D341Med (cell line): Measurements from ENCODE around the gene TBC1D5.
"Not testable (repeated sequence)": the region's sequence is repeated elsewhere in the genome, so short reads cannot be mapped to it uniquely, and the experiment has no call there.

Experiments
- DNase-seq: peaks from one replicate; pipeline ENCODE4 v3.0.0; 2012; ENCODE audit warnings: low spot score

Gene TBC1D5

DNA sequence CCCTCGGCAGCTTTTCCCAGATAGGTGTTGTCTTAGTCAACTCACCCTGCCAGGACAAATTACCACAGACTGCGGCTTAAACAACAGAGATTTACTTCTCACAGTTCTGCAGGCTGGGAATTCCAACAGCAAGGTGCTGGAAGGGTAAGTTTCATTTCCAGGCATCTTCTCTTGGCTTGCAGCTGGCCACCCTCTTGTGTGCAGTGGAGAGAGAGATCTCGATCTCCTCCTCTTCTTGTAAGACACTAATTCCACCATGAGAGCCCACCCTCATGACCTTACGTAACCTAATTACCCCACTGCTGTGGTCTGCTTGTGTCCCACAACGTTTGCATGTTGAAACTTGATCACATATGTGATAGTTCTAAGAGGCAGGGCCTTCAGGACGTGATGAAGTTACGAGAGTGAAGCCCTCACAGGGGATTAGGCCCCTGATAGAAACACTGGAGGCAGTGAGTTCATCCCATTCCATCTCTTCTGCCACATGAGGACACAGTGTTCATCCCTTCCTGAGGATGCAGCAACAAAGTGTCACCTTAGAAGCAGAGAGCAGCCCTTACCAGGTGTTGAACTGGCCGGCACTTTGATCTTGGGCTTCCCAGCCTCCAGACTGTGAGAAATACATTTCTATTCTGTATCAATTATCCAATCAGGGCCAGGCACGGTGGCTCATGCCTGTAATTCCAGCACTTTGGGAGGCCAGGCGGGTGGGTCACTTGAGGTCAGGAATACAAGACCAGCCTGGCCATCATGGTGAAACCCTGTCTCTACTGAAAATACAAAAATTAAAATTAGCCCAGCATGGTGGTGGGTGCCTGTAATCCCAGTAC is 609.9 kb downstream of the TBC1D5 start:
- no peak for DNase-seq

DNA sequence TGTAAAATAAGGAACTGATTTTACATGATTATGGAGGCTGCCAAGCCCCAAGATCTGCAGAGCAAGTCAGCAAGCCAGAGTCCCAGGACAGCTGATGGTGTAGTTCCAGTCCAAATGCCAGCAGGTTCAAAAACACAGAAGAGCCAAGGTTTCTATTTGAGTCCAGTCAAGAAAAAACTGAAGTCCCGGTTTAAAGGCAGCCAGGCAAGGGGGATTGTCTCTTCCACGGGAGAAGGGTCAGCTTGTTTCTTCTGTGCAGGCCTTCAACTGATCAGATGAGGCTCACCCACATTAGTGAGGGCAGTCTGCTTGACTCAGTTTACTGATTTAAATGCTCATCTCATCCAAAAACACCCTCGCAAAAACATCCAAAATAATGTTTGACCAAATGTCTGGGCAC is 611.5 kb downstream of the TBC1D5 start:
- DNase-seq, result no peak

DNA sequence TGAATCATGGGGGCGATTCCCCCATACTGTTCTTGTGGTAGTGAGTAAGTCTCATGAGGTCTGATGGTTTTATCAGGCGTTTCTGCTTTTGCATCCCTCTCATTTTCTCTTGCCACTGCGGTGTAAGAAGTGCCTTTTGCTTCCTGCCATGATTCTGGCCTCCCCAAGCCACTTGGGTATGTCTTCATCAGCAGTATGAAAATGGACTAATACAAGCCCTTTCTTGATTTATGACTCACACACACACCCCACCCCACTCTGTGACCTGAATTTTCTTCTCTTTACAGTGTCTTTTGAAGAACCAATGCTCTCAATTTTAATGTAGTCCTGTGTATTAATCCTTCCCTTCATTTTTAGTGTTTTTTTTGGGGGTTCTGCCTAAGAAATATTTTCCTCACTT is 612.9 kb downstream of the TBC1D5 start:
- DNase-seq, result no peak

DNA sequence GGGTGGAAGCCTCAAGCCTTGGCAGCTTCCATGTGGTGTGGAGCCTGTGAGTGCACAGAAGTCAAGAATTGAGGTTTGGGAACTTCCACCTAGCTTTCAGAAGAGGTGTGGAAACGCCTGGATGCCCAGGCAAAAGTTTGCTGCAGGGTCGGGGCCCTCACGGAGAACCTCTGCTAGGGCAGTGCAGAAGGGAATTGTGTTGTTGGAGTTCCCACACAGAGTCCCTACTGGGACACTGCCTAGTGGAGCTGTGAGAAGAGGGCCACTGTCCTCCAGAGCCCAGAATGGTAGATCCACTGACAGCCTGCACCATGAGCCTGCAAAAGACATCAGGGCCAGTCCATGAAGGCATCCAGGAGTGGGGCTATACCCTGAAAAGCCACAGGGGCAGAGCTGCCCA is 613.8 kb downstream of the TBC1D5 start:
- not testable (repeated sequence) for DNase-seq

DNA sequence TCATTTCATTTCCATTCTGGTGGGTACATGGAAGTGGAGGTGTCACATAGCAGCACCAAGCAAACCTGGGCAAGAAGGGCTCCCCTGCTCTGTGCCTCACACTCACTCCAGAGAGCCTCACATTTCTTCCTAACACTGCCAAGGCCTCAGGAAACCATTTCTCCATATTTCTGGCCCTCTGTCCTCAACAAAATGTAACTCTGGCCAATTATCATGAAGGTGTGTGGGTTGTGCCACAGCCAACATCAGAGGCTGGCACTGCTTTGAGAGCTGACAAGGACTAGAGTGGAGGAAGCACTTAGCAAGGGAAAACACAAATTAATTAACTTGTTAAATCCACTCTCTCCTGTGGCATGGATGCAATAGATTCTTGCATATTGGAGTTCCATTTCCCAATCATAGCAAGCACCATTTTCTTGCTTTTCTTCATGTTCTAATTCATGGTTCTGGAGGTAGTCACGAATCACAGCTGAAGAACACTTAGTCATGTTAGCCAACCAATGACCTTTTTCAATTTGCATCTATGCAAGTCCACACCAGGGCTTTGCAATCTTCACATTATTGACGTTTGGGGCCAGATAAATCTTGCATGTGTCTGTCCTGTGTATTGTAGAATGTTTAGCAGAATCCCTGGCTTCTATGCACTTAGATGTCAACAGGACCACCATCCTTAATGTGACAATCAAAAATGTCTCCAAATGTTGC is 616.5 kb downstream of the TBC1D5 start:
- no peak for DNase-seq

DNA sequence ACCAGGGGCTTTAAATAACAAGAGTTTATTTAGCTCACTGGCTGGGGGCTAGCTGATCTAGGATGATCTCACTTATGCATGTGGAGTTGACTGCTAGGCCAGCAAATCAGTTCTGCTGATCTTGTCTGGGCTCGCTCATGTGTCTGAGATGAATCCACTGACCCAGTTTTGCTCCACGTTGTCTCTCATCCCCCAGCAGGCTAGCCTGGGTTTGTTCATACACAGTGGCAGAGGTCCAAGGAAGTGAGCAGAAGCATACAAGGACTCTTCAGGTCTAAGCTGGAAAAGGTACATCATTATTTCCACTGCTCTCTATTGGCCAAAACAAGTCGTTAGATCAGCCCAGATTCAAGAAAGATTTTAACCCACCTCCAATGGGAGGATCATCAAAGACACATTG is 619.7 kb downstream of the TBC1D5 start:
- DNase-seq, result no peak

DNA sequence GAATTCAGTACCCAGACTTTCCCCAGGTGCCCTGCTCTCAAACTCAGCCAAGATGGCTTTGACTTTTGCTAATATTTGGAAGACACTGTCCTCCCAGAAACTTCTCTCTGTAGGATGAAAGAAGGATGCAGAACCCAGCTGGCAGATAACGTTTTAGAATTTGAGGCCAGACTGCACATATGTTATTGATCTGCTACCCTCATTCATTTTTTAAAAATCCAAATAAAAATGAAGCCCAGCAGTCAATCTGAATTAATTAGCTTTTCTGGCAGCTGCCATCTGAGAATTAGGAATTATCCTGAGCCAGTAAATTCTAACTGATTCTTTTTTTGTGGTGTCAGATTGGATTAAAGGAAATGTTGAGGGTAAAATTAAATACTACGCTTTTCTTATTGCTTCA is 621.1 kb downstream of the TBC1D5 start:
- no peak for DNase-seq

DNA sequence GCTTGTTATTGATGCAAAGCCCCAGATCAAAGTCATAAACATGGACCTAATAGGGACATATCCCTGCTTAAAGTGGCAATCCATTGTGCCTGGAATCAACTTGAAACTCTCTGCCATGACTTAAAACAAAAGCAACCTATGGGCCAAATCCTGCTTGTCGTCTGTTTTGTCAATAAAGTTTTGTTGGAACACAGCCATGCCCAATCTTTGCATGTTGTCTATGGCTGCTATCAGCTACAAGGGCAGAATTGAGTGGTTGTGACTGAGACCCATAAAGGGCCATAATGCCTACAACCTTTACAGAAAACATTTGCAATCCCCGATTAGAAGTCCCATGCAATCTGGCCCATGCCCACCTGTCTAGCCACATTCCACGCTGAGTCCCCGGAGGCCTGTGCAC is 622.3 kb downstream of the TBC1D5 start:
- DNase-seq, result no peak

DNA sequence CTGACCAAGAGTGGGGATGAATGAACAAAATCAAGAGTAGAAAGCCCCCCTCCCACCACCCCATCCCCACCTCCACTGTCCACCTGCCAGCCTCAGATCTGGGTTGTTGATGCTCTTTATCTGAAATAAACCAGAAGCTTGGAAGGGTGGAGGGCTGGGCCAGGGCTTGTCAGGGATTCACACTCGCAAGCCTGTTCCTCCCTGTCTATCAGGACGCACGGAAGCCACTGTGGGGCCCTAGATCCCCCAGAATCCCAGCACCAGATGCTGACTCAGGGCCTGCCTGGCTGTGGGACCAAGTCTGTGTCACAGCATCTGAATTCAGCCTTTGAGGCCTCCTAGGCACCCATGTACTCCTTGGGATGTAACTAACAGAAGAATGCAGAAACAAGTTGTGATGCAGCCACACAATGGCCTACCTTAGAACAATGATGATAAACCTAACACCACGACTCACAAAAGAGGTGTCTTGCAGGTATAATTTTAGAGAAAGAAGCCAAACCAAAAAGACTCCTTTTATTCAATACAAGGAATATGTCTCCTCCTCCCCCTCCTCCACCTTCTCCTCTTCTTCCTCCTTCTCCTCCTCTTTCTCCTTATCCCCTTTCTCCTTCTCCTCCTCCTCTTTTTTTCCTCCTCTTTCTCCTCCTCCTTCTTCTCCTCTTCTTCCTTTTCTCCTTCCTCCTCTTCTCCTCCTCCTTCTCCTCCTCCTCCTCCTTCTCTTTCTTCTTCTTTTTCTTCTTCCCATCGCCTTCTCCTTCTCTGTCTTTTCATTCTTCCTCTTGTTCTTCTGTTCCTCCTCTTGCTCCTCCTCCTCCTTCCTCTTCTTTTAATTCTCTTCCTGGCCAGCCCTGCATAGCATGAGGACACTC is 623.0 kb downstream of the TBC1D5 start:
- no peak for DNase-seq

DNA sequence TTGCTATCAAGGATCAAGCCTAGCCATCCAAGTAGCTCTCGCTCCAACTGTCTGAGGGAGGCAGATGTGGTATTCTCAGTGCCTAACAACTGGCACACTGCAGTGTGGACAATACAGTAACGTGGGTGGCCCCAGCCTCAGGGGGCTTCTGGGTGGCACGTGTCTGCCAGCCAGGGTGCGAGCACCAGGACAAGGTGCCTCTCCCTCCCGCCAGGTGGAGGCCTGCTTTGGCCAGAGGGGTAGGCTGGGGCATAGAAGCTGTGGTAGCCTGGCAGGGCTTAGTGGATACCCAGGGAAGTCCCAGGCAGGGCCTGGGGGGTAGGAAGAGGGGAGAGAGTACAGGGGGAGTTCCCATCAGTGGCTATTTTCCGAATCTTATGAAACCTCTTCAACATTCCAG is 623.7 kb downstream of the TBC1D5 start:
- no peak for DNase-seq

DNA sequence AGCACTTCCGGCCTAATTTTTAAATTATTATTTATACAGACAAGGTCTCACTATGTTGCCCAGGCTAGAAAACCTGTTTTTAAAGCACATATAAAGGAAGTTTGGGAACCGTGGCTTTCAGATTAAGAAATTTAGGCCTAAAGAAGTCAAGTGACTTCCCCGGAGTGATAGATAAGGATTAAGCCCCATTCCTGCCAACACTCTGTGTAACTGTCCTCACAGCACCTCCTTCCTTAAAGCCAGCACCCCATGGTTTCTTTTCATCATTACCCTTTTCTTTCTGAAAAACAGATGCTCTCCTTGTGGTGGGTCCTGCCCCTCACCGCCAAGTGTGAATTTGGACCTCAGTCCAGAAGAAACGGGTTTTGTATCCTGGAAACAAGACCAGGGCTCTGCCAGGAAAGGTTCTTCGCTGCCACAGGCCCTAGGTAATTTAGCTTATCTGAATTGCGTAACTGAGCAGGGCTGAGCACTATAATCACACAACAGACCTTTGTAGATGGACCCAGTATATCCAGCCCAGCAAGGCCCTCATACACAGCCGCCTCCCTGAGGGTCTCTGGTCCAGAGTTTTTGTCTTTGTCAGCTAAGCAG is 626.3 kb downstream of the TBC1D5 start:
- no peak for DNase-seq

DNA sequence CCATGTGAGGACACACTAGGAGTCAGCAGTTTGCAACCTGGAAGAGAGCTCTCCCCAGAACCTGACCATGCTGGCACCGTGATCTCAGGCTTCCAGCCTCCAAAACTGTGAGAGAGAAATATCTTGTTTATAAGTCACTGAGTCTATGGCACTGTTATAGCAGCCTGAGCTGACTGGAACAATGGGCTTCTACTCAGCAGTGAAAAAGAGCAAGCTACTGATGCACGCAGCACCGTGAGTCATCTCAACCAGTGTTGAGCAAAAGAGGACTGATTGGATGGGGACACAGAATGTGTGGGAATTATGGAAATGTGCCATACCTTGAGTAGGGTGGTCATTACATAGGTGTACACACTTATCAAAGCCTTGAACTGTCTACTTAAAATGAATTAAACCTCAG is 627.2 kb downstream of the TBC1D5 start:
- DNase-seq, result no peak

DNA sequence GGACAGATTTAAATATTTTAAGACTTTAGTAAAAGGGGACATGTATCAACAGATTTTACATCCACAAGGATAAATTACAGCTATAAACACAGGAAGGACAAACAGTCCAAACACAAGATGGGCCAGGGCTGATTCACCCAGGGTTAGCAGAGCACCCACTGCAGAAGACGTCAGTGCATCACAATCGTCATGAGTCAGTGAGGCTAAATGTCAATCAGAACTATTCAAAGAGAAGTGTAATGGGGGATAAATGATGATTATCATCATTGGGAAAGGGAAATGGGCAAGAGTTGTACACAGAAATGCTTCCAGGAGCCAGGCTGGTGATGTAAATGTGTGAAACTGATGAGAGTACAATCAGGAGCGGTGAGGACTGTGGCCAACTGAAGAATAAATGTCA is 630.8 kb downstream of the TBC1D5 start:
- DNase-seq, result no peak

DNA sequence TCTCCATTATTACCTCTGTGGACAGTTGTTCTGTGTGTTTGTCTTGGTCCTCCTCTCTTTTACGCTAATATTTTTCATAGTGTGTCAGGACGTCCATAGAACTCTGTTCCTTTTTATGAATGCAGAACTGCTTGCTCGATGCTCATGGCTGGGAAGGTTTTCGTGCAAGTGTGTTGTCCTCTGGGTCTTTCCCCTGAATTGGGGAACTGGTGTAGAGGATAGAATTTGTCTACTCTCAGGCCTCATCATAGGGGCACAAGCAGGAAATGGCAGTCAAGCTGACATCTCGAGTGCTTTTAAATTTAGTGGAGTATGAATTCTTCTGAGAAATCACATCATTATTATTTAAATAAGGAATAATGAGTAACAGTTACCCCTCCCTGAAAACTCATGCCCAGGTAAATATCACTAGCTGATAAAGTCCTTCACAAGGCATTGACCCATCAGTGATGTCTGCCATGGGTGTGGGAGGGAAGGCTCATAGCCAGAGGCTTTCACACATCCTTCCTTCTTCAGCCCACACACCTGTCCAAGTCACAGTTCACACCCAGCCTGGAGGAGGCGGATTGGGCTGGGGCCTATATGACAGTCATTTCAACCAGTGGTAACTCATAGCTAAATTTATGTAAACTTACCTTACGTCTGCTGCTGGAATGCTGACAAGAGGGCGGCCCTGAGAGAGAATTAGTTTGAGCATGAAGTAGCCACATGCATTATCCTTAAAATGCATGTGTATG is 631.6 kb downstream of the TBC1D5 start:
- no peak for DNase-seq
